Endodermal cell (in vitro differentiated cells): Measurements from ENCODE around the gene TXNL1. TPM values are rescaled to one million over a fixed set of nuclear protein-coding genes. Genes with fewer than 3 reads are reported as not detected.

Experiments
- DNase-seq: peaks from one replicate; pipeline ENCODE4 v3.0.0-alpha.2; 2017
- H3K27ac ChIP-seq: 2 replicates; pipeline ENCODE4 v1.5.1; 2013; ENCODE audit warnings: mild to moderate bottlenecking, low read depth, low read length, moderate library complexity
- H3K27me3 ChIP-seq: 2 replicates; pipeline ENCODE4 v1.6.1; 2013; ENCODE audit warnings: mild to moderate bottlenecking, low read length, moderate library complexity; ENCODE audit not compliant: insufficient read depth, control insufficient read depth, poor library complexity, severe bottlenecking
- H3K36me3 ChIP-seq: 2 replicates; pipeline ENCODE4 v1.7.0; 2013; ENCODE audit warnings: mild to moderate bottlenecking, low read length, moderate library complexity; ENCODE audit not compliant: control insufficient read depth, insufficient read depth
- H3K4me1 ChIP-seq: one replicate; pipeline ENCODE4 v1.7.0; 2013; ENCODE audit warnings: low read length; ENCODE audit not compliant: control insufficient read depth, insufficient read depth
- H3K4me3 ChIP-seq: 2 replicates; pipeline ENCODE4 v1.5.1; 2013; ENCODE audit warnings: mild to moderate bottlenecking, low read length, moderate library complexity
- H3K9ac ChIP-seq: 2 replicates; pipeline ENCODE4 v1.6.1; 2013; ENCODE audit warnings: mild to moderate bottlenecking, low read length, moderate library complexity; ENCODE audit not compliant: poor library complexity, severe bottlenecking; ENCODE audit errors: extremely low read depth
- H3K9me3 ChIP-seq: 2 replicates; pipeline ENCODE4 v1.6.1; 2013; ENCODE audit warnings: mild to moderate bottlenecking, low read length, moderate library complexity; ENCODE audit not compliant: control insufficient read depth
- H3K27ac Mint-ChIP-seq: 2 replicates; pipeline ENCODE4 v1.8.0; 2020; ENCODE audit warnings: mixed read lengths
- H3K27me3 Mint-ChIP-seq: 2 replicates; pipeline ENCODE4 v1.8.0; 2021; ENCODE audit warnings: mild to moderate bottlenecking, mixed read lengths; ENCODE audit not compliant: insufficient read depth
- H3K36me3 Mint-ChIP-seq: 2 replicates; pipeline ENCODE4 v1.8.0; 2020; ENCODE audit warnings: low read depth, mixed read lengths
- H3K4me1 Mint-ChIP-seq: 2 replicates; pipeline ENCODE4 v1.8.0; 2020; ENCODE audit warnings: mixed read lengths
- H3K4me3 Mint-ChIP-seq: 2 replicates; pipeline ENCODE4 v1.8.0; 2020; ENCODE audit warnings: mild to moderate bottlenecking, moderate library complexity, mixed read lengths
- H3K9me3 Mint-ChIP-seq: 2 replicates; pipeline ENCODE4 v1.8.0; 2020; ENCODE audit warnings: mild to moderate bottlenecking, mixed read lengths
- CTCF ChIP-seq: fragments of 200-600 bp; sonication (generic); conservative IDR thresholded peaks from 2 replicates; pipeline ENCODE4 v1.5.0; 2021; ENCODE audit warnings: antibody characterized with exemption, mild to moderate bottlenecking
- WGBS, 2 experiments: methylation state at CpG; one replicate each; pipeline versions ENCODE4 v1.1.5 to v1.1.7; 2013; ENCODE audit warnings: missing lambda C conversion rate in 2 of 2, mixed read lengths in 1 of 2; ENCODE audit not compliant: insufficient coverage in 1 of 2, insufficient read length in 1 of 2; 5-methylcytosine and 5-hydroxymethylcytosine counted together
- total RNA-seq, 2 donors: library from RNA; stranded (reverse); fragmentation: NEBNext Ultra II Directional in 1 of 2; extraction: Animal tissue kit (Norgen Biotek cat#: 25700) in 1 of 2; gene quantifications; 2 replicates in 1 of 2; 3 replicates in 1 of 2; pipeline ENCODE4 v1.2.1, GENCODE V29; 2021

Gene TXNL1
- total RNA-seq, 2 donors from 2014 or later, result 69.6 to 77.0 TPM

DNA sequence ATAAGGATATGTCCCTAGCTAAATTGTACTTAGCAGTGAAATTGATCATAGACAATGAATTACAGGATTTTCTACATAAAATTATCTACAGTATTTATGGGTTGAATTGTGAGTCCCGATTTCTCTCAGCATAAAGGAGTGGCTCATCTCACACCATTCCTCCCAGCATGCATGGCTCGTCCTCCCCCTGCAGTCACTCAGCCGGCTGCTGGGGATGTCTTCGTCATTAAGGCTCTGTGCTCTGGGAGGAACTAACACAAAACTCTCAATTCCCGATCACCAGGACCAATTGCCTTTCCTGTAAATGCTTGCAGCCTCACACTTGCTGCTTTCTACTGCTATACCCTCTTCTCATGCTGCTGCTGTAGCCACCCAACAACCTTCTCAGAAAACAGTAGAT lies 75.9 kb downstream of the TXNL1 start:
- no peaks in the 10 kb centered on the region for H3K4me1 Mint-ChIP-seq
- WGBS, 2 experiments, result 72 to 83% methylated on average over 2 to 5 of the region's 5 CpGs

DNA sequence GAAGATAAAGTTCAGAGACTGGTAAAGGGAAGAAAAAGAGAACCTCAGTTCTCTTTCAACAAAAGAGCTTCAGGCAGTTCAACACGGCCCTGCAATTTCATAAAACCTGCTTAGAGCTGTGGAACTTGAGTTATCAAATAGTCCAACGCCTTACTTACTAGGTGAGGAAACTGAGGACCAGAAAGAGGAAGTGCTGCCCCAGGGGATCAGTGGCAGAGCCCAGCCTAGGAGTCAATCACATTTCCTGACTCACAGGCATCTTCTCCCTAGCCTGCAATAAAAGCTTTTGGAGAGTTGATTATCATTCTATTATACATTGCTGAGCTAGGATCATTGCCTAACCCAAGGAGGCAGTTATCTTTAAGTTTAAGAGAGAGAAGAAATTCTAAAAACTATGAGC lies 77.4 kb downstream of the TXNL1 start:
- H3K4me3 ChIP-seq, result no peak overlapping the region
- H3K27ac ChIP-seq, result no peak overlapping the region
- no peaks in the 10 kb centered on the region for H3K4me1 Mint-ChIP-seq
- no peaks in the 10 kb centered on the region for H3K4me1 ChIP-seq
- no peak overlapping the region for H3K27ac Mint-ChIP-seq
- H3K9me3 ChIP-seq, result no peaks in the 10 kb centered on the region
- TF ChIP-seq CTCF, result no peak
- H3K4me3 Mint-ChIP-seq, result no peak overlapping the region
- no peaks in the 10 kb centered on the region for H3K27me3 ChIP-seq
- H3K9me3 Mint-ChIP-seq, result no peaks in the 10 kb centered on the region
- no peaks in the 10 kb centered on the region for H3K36me3 ChIP-seq
- H3K36me3 Mint-ChIP-seq, result no peaks in the 10 kb centered on the region
- DNase-seq, result no peak
- no peaks in the 10 kb centered on the region for H3K27me3 Mint-ChIP-seq
- H3K9ac ChIP-seq, result no peak overlapping the region
- WGBS, 2 experiments, result 91 to 94% methylated on average over 2 of the region's 2 CpGs

More for the DNA sequence above, 75.9 kb downstream of the TXNL1 start:
- Mint-ChIP-seq H3K4me3 (no peak overlapping the region), H3K27ac (no peak overlapping the region), H3K9me3 (no peaks in the 10 kb centered on the region), H3K36me3 (no peaks in the 10 kb centered on the region), H3K27me3 (no peaks in the 10 kb centered on the region)
- Histone ChIP-seq H3K4me3 (no peak overlapping the region), H3K27ac (no peak overlapping the region), H3K27me3 (no peaks in the 10 kb centered on the region), H3K36me3 (no peaks in the 10 kb centered on the region), H3K9me3 (no peaks in the 10 kb centered on the region), H3K9ac (no peak overlapping the region), H3K4me1 (no peaks in the 10 kb centered on the region)
- no peak for TF ChIP-seq CTCF
- DNase-seq, result no peak

GRCh38 chr18:56559044-56559443 lies 79.3 kb downstream of the TXNL1 start:
- no peak for TF ChIP-seq CTCF
- no peak overlapping the region for H3K4me3 ChIP-seq
- H3K36me3 ChIP-seq, result no peaks in the 10 kb centered on the region
- Mint-ChIP-seq H3K4me3 (no peak overlapping the region), H3K36me3 (no peaks in the 10 kb centered on the region), H3K9me3 (no peaks in the 10 kb centered on the region), H3K4me1 (no peaks in the 10 kb centered on the region), H3K27ac (no peak overlapping the region), H3K27me3 (no peaks in the 10 kb centered on the region)
- 90 to 93% methylated on average over 3 to 5 of the region's 6 CpGs for WGBS, 2 experiments
- H3K27me3 ChIP-seq, result no peaks in the 10 kb centered on the region
- no peak overlapping the region for H3K9ac ChIP-seq
- no peaks in the 10 kb centered on the region for H3K9me3 ChIP-seq
- no peaks in the 10 kb centered on the region for H3K4me1 ChIP-seq
- DNase-seq, result no peak
- H3K27ac ChIP-seq, result no peak overlapping the region
